Lower leg skin (tissue), 4 donors: ENCODE data around the gene RNF152. TPM values are rescaled to one million over a fixed set of nuclear protein-coding genes. Genes with fewer than 3 reads are reported as not detected.

Source experiments
- DNase-seq, 2 donors: peaks; one replicate each; pipeline ENCODE4 v3.0.0-alpha.2; 2019; ENCODE audit warnings: low spot score in 2 of 2
- H3K4me3 ChIP-seq: fragments of 200-600 bp; sonication (generic); 2 replicates; pipeline ENCODE4 v1.5.1; 2017; ENCODE audit warnings: mild to moderate bottlenecking, low read depth; ENCODE audit not compliant: poor library complexity, severe bottlenecking
- POLR2A ChIP-seq, 2 donors: fragments of 450-650 bp; IDR thresholded peaks; one replicate each; pipeline ENCODE4 v1.6.1; 2016 to 2017; ENCODE audit warnings: antibody characterized with exemption in 2 of 2, mild to moderate bottlenecking in 1 of 2, moderate library complexity in 1 of 2
- WGBS, 2 donors: methylation state at CpG; one replicate each; pipeline ENCODE4 v1.1.5; 2018; 5-methylcytosine and 5-hydroxymethylcytosine counted together
- intact Hi-C: fragments of 100-400 bp; cut with DNase I; formaldehyde crosslinking; loops from one replicate; pipeline ENCODE4 v1.15.0; 2023; ENCODE audit warnings: low total_unique reads
- total RNA-seq, 4 donors: library from RNA; depleted of rRNA; stranded (reverse); fragments of >200 nt; gene quantifications; one replicate each; pipeline ENCODE4 v1.1.0, GENCODE V29; 2016
- TF ChIP-seq, protein P1 (sequence below), 3 donors: fragments of 450-650 bp; IDR thresholded peaks; one replicate each; pipeline ENCODE4 v1.5.1; 2016; ENCODE audit warnings: antibody characterized with exemption in 3 of 3, mild to moderate bottlenecking in 3 of 3, moderate library complexity in 2 of 3

RNF152 gene
- total RNA-seq, 4 donors from 2014 or later, result 37.1 to 112 (median 82.5) TPM

DNA sequence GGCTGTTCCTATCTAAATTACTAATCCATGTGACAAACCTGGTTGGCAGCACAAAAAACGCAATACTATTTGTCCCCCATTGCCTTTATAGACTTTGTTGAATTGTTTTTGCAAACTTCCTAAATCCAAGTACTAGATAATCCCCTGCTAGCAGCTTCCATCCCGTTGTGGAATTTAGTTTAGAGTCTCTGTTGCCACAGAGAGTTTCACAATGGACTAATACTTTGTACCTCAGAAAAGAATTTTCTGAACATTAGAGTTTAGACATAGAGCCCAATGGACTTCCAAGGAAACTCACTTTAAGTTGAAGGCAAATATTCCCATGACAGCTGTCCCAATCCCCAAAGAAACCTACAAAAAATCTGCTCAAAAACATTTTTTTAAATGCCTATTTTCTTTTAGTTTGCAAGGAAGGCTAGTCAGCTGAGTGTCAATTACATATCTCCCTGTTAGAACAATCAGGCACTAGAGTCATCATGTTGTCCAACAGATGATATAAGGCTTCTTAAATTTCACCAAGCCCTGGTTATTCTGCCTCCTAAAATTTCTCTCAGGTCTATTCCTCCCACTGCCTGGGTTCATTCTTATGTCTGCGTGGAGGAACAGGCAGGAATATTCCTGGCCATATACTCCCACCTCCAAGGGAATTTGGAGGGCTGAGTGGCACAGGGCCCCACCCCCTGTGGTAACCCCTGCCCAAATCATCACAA lies 27.2 kb downstream of the RNF152 start:
- TF ChIP-seq POLR2A (IDR thresholded peaks at IDR 0.05), result no peak
- TF ChIP-seq, protein P1, sequence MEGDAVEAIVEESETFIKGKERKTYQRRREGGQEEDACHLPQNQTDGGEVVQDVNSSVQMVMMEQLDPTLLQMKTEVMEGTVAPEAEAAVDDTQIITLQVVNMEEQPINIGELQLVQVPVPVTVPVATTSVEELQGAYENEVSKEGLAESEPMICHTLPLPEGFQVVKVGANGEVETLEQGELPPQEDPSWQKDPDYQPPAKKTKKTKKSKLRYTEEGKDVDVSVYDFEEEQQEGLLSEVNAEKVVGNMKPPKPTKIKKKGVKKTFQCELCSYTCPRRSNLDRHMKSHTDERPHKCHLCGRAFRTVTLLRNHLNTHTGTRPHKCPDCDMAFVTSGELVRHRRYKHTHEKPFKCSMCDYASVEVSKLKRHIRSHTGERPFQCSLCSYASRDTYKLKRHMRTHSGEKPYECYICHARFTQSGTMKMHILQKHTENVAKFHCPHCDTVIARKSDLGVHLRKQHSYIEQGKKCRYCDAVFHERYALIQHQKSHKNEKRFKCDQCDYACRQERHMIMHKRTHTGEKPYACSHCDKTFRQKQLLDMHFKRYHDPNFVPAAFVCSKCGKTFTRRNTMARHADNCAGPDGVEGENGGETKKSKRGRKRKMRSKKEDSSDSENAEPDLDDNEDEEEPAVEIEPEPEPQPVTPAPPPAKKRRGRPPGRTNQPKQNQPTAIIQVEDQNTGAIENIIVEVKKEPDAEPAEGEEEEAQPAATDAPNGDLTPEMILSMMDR (IDR thresholded peaks at IDR 0.05), result no peak
- WGBS, 2 donors, result 56 to 69% methylated on average over 3 of the region's 3 CpGs
- no peak overlapping the region for H3K4me3 ChIP-seq
- no peak for DNase-seq
- intact Hi-C loops, result no loop called here

DNA sequence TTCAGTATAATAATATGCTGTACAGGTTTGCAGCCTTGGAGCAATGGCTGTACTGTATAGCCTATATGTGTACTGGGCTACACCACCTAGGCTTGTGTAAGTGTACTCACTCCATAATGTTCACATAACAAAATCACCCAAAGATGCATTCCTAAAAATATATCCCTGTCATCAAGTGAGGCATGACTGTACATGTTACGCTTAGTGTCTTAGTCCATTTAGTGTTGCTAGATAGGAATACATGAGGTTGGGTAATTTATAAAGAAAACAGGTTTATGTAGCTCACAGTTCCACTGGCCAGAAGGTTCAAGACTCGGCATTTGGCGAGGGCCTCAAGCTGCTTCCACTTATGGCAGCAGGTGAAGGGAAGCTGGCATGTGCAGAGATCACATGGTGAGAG lies 31.4 kb downstream of the RNF152 start:
- TF ChIP-seq, protein P1 (IDR thresholded peaks at IDR 0.05), result no peak
- no peak for TF ChIP-seq POLR2A (IDR thresholded peaks at IDR 0.05)
- WGBS, 2 donors, result 69 to 82% methylated on average over 3 of the region's 3 CpGs
- intact Hi-C loops, result no loop called here
- no peak for DNase-seq
- no peak overlapping the region for H3K4me3 ChIP-seq

DNA sequence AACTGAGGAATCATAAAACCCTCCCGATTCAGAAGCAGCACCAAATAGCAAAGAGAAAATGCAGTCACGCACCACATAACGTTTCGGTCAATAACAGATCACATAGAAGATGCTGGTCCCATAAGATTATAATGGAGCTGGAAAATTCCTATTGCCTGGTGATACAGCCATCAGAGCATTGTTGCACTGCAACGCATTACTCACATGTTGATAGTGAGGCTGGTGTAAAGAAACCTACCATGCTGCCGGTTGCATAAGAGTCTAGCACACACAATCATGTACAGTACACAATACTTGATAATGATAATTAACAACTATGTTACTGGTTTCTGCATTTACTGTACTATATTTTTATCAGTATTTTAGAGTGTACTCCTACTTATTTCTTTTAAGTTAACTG lies 32.5 kb downstream of the RNF152 start:
- 94 to 97% methylated on average over 6 of the region's 6 CpGs for whole genome bisulfite sequencing, 2 donors
- no peak overlapping the region for H3K4me3 ChIP-seq
- intact Hi-C loops, result no loop called here
- TF ChIP-seq, protein P1 (IDR thresholded peaks at IDR 0.05), result no peak
- TF ChIP-seq POLR2A (IDR thresholded peaks at IDR 0.05), result no peak
- no peak for DNase-seq

DNA sequence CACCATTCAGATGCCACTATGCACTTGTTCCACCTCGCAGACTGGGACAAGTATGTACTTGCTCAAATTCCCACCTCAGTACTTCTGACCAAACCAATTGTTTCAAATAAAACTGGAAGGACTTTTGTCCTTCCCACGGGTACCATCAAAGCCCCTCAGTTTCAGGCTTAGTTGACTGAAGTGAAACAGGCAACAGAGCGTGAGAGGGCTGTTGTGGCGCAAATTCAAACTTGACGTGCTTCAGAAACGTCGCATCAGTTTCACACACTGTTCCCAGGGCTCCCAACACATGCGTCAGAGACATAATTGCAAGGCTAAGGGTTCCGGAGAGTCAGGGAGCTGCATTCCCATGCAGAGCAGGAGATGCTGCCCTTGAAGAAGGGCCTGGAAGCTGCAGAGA lies 33.7 kb downstream of the RNF152 start:
- intact Hi-C loops, result no loop called here
- 93 to 96% methylated on average over 9 of the region's 9 CpGs for WGBS, 2 donors
- no peak for TF ChIP-seq POLR2A (IDR thresholded peaks at IDR 0.05)
- TF ChIP-seq, protein P1 (IDR thresholded peaks at IDR 0.05), result no peak
- DNase-seq, result no peak
- H3K4me3 ChIP-seq, result no peak overlapping the region

DNA sequence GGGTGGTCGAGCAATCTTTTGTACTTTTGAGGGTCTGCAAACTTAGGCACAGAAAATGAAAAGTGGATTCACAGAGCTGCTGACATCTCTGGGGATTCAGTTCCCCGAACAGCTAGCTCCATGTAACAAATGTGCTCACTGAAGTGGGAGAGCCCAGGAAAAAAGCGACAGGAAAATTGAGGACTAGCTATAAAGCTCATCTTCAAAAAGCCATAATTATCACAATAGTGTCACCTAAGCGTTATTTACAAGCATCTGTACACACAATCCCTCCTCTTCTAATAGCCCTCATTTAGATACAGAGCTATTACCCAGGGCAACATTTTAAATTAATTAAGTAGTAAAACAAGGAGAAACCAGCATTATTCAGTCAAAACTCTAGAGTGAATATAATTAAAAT lies 36.1 kb downstream of the RNF152 start:
- WGBS, 2 donors, result 87 to 92% methylated on average over 4 of the region's 4 CpGs
- TF ChIP-seq POLR2A (IDR thresholded peaks at IDR 0.05), result no peak
- TF ChIP-seq, protein P1 (IDR thresholded peaks at IDR 0.05), result no peak
- DNase-seq, result no peak
- intact Hi-C loops, result no loop called here
- H3K4me3 ChIP-seq, result no peak overlapping the region
